PC-3 (cell line): ENCODE data around the gene GNA15. TPM values are rescaled to one million over a fixed set of nuclear protein-coding genes. Genes with fewer than 3 reads are reported as not detected.

Source experiments
- ATAC-seq: fragments of 200-7000 bp; cut with Tn5 transposase; 2 replicates; pipeline ENCODE4 v1.9.1; 2020; ENCODE audit warnings: mild to moderate bottlenecking, moderate library complexity
- BruUV-seq: library from RNA; stranded (reverse); fragments of 400-500 nt; replicated peaks from 2 replicates; lab custom pipeline; 2021; lab: Mats Ljungman, UMichigan
- CTCF ChIA-PET: fragments of 300-600 bp; sonication (Branson Sonifier 250); formaldehyde crosslinking; loops from one replicate; lab custom pipeline; 2022; ENCODE audit warnings: antibody characterized with exemption; lab: Charles Lee
- POLR2A ChIA-PET: fragments of 300-600 bp; sonication (Branson Sonifier 250); formaldehyde crosslinking; loops from one replicate; lab custom pipeline; 2022; ENCODE audit warnings: antibody characterized with exemption; ENCODE audit not compliant: unreplicated experiment; lab: Charles Lee
- DNase-seq: peaks from one replicate; pipeline ENCODE4 v3.0.0-alpha.2; 2015
- H2AFZ ChIP-seq: fragments of 300-600 bp; sonication (generic); 2 replicates; pipeline ENCODE4 v1.6.0; 2016; ENCODE audit warnings: antibody characterized with exemption, low read length
- H3F3A ChIP-seq: fragments of 300-600 bp; sonication (generic); one replicate; pipeline ENCODE4 v1.6.0; 2017; ENCODE audit warnings: antibody characterized with exemption, low read length, control low read depth, mild to moderate bottlenecking; ENCODE audit not compliant: unreplicated experiment
- H3K27ac ChIP-seq: fragments of 300-600 bp; sonication (generic); 2 replicates; pipeline ENCODE4 v1.5.1; 2016; ENCODE audit warnings: mild to moderate bottlenecking, low read length
- H3K27me3 ChIP-seq: fragments of 300-600 bp; sonication (generic); 2 replicates; pipeline ENCODE4 v1.6.1; 2016; ENCODE audit warnings: low read length, mixed read lengths
- H3K36me3 ChIP-seq: fragments of 300-600 bp; sonication (generic); 2 replicates; pipeline ENCODE4 v1.6.1; 2016; ENCODE audit warnings: low read depth, mixed run types, low read length, mixed read lengths
- H3K4me1 ChIP-seq: fragments of 300-600 bp; sonication (generic); 2 replicates; pipeline ENCODE4 v1.5.1; 2016; ENCODE audit warnings: low read length; ENCODE audit not compliant: insufficient read depth
- H3K4me2 ChIP-seq: fragments of 300-600 bp; sonication (generic); 2 replicates; pipeline ENCODE4 v1.6.0; 2016; ENCODE audit warnings: low read length
- H3K4me3 ChIP-seq: fragments of 300-600 bp; sonication (generic); 2 replicates; pipeline ENCODE4 v1.5.1; 2016; ENCODE audit warnings: mild to moderate bottlenecking, low read length, mixed read lengths
- H3K79me2 ChIP-seq: fragments of 300-600 bp; sonication (generic); 2 replicates; pipeline ENCODE4 v1.6.1; 2017; ENCODE audit warnings: low read length, mixed read lengths
- H3K9ac ChIP-seq: fragments of 300-600 bp; sonication (generic); 2 replicates; pipeline ENCODE4 v1.6.0; 2016; ENCODE audit warnings: mild to moderate bottlenecking, low read length
- H3K9me2 ChIP-seq: fragments of 300-600 bp; sonication (generic); replicated peaks from 2 replicates; pipeline ENCODE4 v1.6.1; 2016; ENCODE audit warnings: mixed run types, low read length, mixed read lengths
- H3K9me3 ChIP-seq: fragments of 300-600 bp; sonication (generic); 2 replicates; pipeline ENCODE4 v1.6.1; 2016; ENCODE audit warnings: low read length, mixed read lengths
- H4K20me1 ChIP-seq: fragments of 300-600 bp; sonication (generic); 2 replicates; pipeline ENCODE4 v1.6.1; 2016; ENCODE audit warnings: low read length, mixed read lengths
- CTCF ChIP-seq: fragments of 300-600 bp; sonication (generic); conservative IDR thresholded peaks from 2 replicates; pipeline ENCODE4 v1.5.1; 2017; ENCODE audit warnings: antibody characterized with exemption, low read depth, mild to moderate bottlenecking, low read length
- EZH2 ChIP-seq: fragments of 300-600 bp; sonication (generic); IDR thresholded peaks from one replicate; pipeline ENCODE4 v1.6.1; 2017; ENCODE audit warnings: antibody characterized with exemption, mild to moderate bottlenecking, low read length; ENCODE audit not compliant: unreplicated experiment
- EZH2phosphoT487 ChIP-seq: fragments of 300-600 bp; sonication (generic); IDR thresholded peaks from 2 replicates; pipeline ENCODE4 v1.6.1; 2018; ENCODE audit warnings: mild to moderate bottlenecking, antibody characterized with exemption, low read length, borderline replicate concordance
- intact Hi-C: fragments of 100-400 bp; cut with micrococcal nuclease; formaldehyde crosslinking; loops from 2 replicates; pipeline ENCODE4 v1.9.0; 2023
- total RNA-seq: library from RNA; depleted of rRNA; stranded (reverse); fragments of >200 nt; gene quantifications from 2 replicates; pipeline ENCODE4 v1.2.3, GENCODE V29; 2014

GNA15 gene
- total RNA-seq, 1 experiment from 2014 or later, result not detected

DNA sequence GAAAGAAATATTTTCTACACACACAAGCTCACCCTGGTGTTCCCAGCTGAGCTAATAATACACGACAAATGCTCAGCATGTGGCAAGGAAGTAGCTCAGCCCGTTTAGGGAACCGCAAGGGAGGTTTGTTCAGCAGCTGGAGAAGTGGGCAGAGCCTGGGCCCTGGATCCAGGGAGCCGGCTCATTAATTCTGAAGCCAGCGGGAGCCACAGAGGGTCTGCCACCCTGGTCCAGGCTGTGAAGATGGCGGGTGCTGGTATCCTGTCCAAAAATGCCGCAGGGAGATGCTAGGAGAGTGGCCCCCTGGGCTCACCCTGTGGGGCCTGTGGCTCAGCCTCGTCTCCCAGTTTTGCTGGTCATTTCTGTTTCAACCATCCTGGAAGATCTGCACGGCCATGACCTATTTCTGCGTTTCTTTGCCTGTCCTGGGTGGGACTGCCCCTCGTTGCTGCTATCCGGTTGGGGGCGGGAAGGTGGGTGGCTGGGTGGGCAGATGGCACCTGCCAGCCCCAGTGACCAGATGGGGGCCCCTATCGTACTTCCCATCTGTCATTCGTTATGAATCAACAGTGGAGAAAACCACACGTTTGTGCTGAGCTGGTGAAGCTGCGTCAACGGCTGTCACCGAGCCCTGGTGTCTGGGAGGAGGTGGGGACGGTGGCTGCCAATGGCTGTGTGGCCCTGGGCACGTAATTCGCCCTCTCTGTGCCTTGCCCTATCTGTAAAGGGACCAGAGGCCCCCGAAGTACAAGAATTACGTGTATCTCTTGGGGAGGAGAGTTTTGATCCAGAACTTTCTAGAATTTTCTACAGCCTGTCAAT lies 2.7 kb upstream of the GNA15 start:
- DNase-seq, result no peak
- Histone ChIP-seq H4K20me1 (no peaks in the 10 kb centered on the region), H3K4me2 (no peak overlapping the region), H3K4me1 (no peaks in the 10 kb centered on the region), H3K9me2 (no peaks in the 10 kb centered on the region), H3K9me3 (no peaks in the 10 kb centered on the region), H3K79me2 (no peaks in the 10 kb centered on the region), H3K4me3 (no peak overlapping the region), H3K36me3 (no peaks in the 10 kb centered on the region), H3K27me3 (no peaks in the 10 kb centered on the region), H2AFZ (no peak overlapping the region), H3K27ac (no peak overlapping the region), H3F3A (no peaks in the 10 kb centered on the region), H3K9ac (no peak overlapping the region)
- intact Hi-C loops, result no loop called here
- no TSS peak for BruUV-seq
- ATAC-seq, result no peak
- ChIA-PET CTCF (no interaction called here), POLR2A (no interaction called here)
- no peak for TF ChIP-seq EZH2
- TF ChIP-seq EZH2phosphoT487, result no peak
- TF ChIP-seq CTCF, result no peak

DNA sequence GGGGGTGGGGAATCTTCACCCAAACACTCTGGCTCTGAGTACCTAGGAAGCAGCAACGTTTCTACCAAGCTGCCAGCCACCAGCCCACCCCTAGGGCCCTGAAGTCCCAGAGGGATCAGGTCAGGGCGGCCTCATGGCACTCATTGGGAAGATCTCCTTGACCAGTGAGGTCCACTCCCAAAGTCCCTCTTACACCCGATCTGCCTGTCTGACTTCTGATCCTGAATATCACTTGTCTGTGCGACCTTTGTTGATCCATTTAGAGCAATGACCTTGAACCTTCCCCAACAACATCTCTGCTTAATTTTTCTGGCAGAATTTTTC lies 2.1 kb upstream of the GNA15 start:
- Histone ChIP-seq H3K36me3 (no peaks in the 10 kb centered on the region), H3K9ac (no peak overlapping the region), H3K9me2 (no peaks in the 10 kb centered on the region), H3K9me3 (no peaks in the 10 kb centered on the region), H3K27ac (no peak overlapping the region), H3K4me1 (no peaks in the 10 kb centered on the region), H2AFZ (no peak overlapping the region), H3K4me3 (no peak overlapping the region), H4K20me1 (no peaks in the 10 kb centered on the region), H3K4me2 (no peak overlapping the region), H3K79me2 (no peaks in the 10 kb centered on the region), H3F3A (no peaks in the 10 kb centered on the region), H3K27me3 (no peaks in the 10 kb centered on the region)
- ChIA-PET POLR2A (no interaction called here), CTCF (no interaction called here)
- DNase-seq, result no peak
- no peak for TF ChIP-seq CTCF
- TF ChIP-seq EZH2phosphoT487, result no peak
- no TSS peak for BruUV-seq
- ATAC-seq, result no peak
- intact Hi-C loops, result no loop called here

DNA sequence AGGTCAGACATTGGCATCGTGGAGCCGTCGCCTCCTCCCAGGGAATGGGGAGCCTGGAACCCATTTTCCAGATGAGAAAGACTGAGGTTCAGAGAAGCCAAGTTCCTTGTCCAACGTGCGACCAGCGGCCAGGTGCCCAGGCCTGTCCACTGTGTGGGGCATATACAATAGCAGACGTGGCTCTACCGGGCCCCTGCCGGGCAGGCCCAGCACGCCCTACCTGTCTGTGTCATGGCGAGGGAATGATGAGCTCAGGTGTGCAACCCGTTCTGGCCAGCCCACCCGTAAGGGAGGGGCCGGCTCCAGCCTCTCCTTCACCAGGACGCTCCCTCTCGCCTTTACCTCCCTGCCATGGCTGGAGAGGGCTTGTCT lies 837 bp downstream of the GNA15 start:
- POLR2A ChIA-PET, result interaction anchor here (0.6 kb wide), 1 partner anchor 39 kb away, joined by 4 read pairs; no protein-coding TSS in a partner anchor
- Histone ChIP-seq H3K79me2 (no peaks in the 10 kb centered on the region), H2AFZ (no peak overlapping the region), H3K4me3 (no peak overlapping the region), H3K9ac (no peak overlapping the region), H4K20me1 (no peaks in the 10 kb centered on the region), H3K4me2 (no peak overlapping the region), H3K27me3 (no peaks in the 10 kb centered on the region), H3K9me2 (no peaks in the 10 kb centered on the region), H3K27ac (no peak overlapping the region), H3K4me1 (peaks cover 4% of the 10 kb centered on the region), H3K36me3 (no peaks in the 10 kb centered on the region), H3K9me3 (no peaks in the 10 kb centered on the region), H3F3A (no peaks in the 10 kb centered on the region)
- intact Hi-C loops, result no loop called here
- DNase-seq (no peak), ATAC-seq (no peak)
- no TSS peak for BruUV-seq
- no peak for TF ChIP-seq CTCF
- TF ChIP-seq EZH2phosphoT487, result no peak
- TF ChIP-seq EZH2, result no peak
- CTCF ChIA-PET, result no interaction called here
